Effector CD8-positive, alpha-beta T cell (primary cell): ENCODE results near the gene F10.

ENCODE experiments used
- DNase-seq: peaks from one replicate; lab custom pipeline; 2025; lab: John Stamatoyannopoulos, UW

F10 gene

GRCh38 chr13:113086991-113087922 lies 35.3 kb upstream of the F10 start:
- DNase-seq: no peak

GRCh38 chr13:113087923-113088690 lies 34.5 kb upstream of the F10 start:
- DNase-seq: no peak

DNA sequence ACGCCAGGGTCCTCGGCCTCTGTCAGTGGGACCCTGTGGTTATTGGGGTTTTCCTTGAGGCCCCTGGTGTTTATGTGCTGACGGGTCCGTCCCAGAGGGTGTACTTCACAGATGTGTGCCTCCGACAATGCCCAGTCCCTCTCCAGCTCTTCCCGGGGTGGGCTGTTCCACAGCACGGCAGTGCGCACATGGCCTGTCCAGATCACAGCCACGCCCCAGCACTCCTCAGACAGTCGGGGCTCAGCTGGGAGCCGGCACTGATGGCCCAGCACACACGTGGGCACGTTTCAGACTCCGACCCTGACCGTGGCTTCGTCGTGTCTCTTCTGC lies 33.9 kb upstream of the F10 start:
- no peak for DNase-seq

DNA sequence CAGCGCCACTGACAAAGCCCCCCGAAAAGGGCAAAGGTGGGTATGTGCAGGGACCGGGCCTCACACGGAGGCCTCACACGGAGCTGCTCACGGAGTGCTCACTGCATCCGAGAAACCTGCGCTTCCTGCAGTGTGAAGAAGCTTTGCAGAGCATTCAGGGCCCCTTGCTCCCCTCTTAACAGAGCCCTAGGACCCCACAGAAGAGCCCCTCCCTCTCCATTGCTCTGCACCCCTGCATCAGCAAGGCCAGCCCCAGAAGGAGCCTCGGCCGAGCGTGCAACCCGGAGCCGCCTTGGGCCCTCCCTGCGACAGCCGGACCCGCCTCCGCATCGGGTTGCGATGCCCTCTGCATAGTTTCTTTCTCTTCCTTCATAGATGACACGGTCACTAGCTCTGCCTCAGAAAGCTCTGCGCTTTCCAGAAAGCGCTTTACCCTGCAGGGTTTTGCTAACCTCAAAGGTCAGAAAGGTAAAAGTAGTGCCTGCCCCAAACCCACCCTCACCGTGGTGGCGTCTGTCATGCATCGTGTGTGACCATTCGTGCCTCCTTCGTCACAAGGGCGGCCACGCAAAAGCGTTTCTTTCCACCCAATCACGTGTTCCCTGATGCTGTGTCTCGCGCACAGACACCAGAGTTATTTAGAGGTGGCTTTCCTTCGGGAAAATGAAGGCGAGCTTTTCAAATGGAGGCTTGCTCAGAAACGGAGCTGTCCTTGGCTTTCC lies 32.7 kb upstream of the F10 start:
- DNase-seq: no peak

- no peak for DNase-seq
Observed at GRCh38 chr13:113090415-113090770, 32.2 kb upstream of the F10 start.

- DNase-seq: no peak
Observed at GRCh38 chr13:113090806-113091205, 31.8 kb upstream of the F10 start.

GRCh38 chr13:113091211-113091771 lies 31.3 kb upstream of the F10 start:
- no peak for DNase-seq

DNA sequence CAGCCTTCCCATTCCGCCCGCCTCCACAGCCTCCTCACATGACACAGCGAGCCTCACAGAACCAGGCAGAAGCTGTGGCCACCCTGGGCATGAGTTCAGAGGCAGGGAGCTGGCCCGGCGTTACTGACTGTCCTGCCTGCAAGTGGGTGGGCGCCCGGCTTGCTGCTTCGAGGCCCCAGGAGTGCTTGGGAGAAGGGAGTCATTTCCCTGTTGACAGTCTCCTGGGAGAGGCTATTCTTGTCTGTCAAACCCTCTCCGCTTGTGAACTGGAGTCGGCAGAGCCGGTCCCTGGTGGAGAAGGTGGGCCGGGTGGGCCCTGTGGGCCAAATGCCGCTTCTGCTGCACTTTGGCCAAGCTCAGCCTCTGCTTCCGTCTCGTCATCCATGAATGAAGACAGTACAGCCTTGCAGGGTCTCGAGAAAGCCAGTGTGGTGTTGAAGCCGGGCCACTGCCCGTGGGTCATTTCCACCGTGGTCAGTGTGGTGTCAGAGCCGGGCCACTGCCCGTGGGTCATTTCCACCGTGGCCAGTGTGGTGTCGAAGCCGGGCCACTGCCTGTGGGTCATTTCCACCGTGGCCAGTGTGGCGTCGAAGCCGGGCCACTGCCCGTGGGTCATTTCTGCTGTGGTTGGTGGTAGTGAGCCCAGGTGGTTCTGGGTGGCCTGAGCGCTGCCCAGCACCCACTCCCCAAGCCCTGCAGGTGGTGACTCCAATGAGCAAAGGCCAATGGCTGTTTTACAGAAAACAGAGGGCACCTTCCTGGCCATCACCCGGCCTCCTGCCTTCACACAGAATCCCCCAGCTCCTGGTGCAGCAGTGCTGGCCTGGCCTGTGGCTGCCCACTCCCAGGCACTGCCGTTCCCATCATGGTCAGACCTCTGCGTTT lies 30.5 kb upstream of the F10 start:
- no peak for DNase-seq

DNA sequence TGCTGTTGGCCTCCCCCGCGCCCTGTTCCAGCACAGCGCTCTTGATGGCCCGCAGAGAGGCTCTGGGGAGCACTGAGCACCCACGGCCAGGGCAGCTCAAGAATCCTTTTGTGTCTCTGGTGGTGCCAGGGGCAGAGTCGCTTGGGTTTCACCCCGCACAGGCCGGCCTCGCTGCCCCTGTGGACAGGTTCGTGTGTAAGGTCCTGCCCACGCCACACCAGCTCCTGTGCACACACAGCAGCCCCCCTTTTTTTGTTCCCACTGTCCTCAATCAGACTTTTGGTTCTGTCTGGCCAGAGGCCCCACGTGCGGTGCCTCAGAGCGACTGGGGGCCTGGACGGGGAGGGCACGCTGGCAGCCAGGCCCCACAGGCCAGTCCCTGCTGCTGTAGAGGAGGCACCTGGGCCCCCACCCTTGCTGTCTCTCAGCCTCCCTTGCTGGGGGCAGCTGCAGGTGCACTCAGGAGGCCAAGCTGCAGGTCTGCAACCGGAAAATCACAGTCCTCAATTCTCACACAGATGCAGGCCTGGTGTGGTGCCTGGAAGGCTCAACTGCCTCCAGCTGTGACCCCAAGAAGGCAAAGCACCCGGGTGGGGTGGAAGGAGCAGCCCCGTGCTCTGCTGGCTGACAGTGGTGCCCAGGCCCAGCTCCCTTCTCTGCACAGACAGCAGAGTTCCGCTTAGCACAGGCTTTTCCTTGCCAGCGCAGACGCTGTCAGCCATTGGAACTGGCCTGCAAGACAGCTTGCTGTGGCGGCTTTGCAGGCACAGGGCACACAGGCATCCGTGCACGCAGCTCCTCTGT lies 29.6 kb upstream of the F10 start:
- no peak for DNase-seq

GRCh38 chr13:113093580-113094409 lies 28.8 kb upstream of the F10 start:
- DNase-seq: no peak

GRCh38 chr13:113094410-113094800 lies 28.2 kb upstream of the F10 start:
- no peak for DNase-seq

DNA sequence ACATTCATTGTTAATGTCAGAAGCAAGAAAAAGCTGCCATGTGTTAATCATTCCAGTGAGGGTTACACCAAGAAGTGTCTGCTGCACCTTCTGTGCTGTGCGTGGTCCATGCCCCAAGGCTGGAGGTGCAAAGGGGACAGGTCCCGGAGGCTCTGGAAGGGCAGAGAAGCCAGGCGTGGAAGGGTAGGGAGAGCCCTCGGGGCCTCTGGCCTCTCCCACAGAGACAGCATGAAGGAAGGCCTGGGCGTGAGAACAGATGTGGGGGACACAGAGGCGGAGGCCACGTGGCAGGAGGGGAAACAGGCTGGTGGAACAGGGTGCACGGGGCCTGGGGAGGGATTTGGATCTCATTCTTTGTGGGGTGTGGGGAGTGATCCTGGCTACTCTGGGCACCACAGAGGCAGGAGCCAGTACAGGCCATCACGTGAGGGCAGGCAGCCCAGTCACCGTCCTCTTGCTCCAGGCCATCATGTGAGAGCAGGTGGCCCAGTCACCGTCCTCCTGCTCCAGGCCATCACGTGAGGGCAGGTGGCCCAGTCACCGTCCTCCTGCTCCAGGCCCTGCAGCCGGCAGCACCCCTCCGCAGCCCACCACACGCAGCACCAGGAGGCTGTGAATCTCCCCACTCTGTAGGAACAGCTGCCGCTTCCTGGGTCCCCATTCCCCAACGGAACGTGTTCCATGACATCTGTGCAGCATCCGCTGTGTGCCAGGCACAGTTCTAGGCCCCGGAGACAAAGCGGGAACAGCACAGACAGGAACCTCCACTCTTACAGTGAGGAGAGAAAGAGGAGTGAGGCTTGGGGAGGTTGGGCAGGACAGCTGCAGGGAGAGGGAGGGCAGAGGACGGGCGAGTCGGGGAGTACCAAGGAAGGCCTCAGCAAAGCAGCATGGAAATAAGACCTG lies 27.2 kb upstream of the F10 start:
- no peak for DNase-seq

- DNase-seq: no peak
Observed at GRCh38 chr13:113096052-113096744, 26.4 kb upstream of the F10 start.

- DNase-seq: no peak
Observed at GRCh38 chr13:113096745-113097305, 25.8 kb upstream of the F10 start.

GRCh38 chr13:113097651-113098050 lies 24.9 kb upstream of the F10 start:
- DNase-seq: no peak

- DNase-seq: no peak
Observed at GRCh38 chr13:113098162-113098732, 24.4 kb upstream of the F10 start.

GRCh38 chr13:113099142-113099541 lies 23.5 kb upstream of the F10 start:
- no peak for DNase-seq
